Measurements from ENCODE around the gene OR8G5. TPM values are rescaled to one million over a fixed set of nuclear protein-coding genes. Genes with fewer than 3 reads are reported as not detected.

Gene OR8G5
- total RNA-seq, 1 experiment from 2014 or later = not detected

DNA sequence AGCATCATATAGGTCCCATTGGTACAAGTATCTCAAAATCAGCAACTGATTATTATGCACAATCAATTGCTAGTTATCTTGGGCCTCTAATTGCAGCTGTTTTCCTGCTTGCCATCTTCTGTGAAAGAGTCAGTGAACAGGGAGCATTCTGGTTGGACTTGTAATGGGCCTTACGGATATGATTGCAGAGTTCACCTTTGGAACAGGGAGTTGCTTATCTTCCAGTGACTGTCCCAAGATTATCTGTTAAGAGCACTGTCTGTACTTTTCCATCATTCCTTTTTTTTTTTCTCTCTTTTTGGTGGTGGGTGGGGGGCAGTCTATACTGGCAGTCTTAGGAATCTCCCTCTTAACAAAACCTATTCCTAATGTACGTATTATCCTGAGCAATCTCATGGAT is 17.8 kb downstream of the OR8G5 start:
- no peak for DNase-seq
- Mint-ChIP-seq H3K36me3 (ENCODE audit: insufficient read depth, unreplicated experiment) (no peaks in the 10 kb centered on the region), H3K4me3 (ENCODE audit: low read depth, unreplicated experiment) (no peak overlapping the region), H3K27me3 (ENCODE audit: unreplicated experiment) (no peaks in the 10 kb centered on the region), H3K9me3 (ENCODE audit: low read depth, unreplicated experiment) (peaks cover 3% of the 10 kb centered on the region), H3K27ac (ENCODE audit: unreplicated experiment) (no peak overlapping the region), H3K4me1 (ENCODE audit: low read depth, unreplicated experiment) (no peaks in the 10 kb centered on the region)
- CTCF ChIA-PET = no interaction called here
- TF ChIP-seq, protein P1, sequence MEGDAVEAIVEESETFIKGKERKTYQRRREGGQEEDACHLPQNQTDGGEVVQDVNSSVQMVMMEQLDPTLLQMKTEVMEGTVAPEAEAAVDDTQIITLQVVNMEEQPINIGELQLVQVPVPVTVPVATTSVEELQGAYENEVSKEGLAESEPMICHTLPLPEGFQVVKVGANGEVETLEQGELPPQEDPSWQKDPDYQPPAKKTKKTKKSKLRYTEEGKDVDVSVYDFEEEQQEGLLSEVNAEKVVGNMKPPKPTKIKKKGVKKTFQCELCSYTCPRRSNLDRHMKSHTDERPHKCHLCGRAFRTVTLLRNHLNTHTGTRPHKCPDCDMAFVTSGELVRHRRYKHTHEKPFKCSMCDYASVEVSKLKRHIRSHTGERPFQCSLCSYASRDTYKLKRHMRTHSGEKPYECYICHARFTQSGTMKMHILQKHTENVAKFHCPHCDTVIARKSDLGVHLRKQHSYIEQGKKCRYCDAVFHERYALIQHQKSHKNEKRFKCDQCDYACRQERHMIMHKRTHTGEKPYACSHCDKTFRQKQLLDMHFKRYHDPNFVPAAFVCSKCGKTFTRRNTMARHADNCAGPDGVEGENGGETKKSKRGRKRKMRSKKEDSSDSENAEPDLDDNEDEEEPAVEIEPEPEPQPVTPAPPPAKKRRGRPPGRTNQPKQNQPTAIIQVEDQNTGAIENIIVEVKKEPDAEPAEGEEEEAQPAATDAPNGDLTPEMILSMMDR (IDR thresholded peaks at IDR 0.05; ENCODE audit: unreplicated experiment) = no peak
- intact Hi-C loops (cut with micrococcal nuclease; ENCODE audit: unreplicated experiment) = no loop called here
- BruUV-seq (replicated peaks) = no TSS peak

DNA sequence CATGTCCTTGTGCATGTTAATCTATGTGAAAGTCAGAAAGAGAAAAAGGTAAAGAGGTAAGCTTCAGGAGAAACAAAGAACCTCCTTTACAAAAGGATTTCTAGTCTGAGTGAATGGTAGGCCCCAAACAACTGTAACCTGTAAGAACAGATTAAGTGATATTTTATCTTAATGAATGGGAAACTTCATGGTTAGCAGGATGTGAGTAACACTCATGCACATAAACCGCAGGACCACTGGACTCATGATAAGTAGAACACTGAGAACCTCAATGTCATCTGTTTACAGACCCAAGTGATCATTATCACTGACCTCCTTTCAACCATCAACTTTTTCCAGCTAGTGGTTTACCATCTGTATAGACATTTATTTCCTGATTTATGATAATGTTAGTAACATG is 19.9 kb downstream of the OR8G5 start:
- H3K4me3 Mint-ChIP-seq (ENCODE audit: low read depth, unreplicated experiment) = no peak overlapping the region
- CTCF ChIA-PET = no interaction called here
- no peak for DNase-seq

DNA sequence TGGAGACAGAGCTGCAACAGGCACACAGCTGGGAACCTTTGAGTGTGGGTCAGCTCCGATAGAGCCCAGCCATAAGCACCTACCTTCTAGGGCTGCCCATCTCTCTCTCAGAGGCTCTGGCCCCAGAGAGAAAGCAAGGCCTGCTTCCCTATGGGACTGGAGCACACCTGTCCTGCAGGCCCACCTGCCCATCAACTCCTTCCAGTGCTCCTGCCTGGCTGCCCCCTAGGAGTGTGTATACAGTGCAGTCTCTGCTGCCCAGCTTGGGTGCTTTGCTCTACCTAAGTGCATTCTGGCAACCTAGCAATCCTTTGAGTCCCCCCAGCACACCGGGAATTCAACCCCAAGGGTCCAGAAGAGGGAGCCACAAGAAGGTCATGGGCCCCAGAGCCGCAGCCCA is 21.0 kb downstream of the OR8G5 start:
- H3K36me3 Mint-ChIP-seq (ENCODE audit: insufficient read depth, unreplicated experiment) = no peaks in the 10 kb centered on the region
- CTCF ChIA-PET = no interaction called here
- intact Hi-C loops (cut with micrococcal nuclease; ENCODE audit: unreplicated experiment) = no loop called here
- H3K4me3 Mint-ChIP-seq (ENCODE audit: low read depth, unreplicated experiment) = no peak overlapping the region
- no peaks in the 10 kb centered on the region for H3K27me3 Mint-ChIP-seq (ENCODE audit: unreplicated experiment)
- TF ChIP-seq, protein P1 (IDR thresholded peaks at IDR 0.05; ENCODE audit: unreplicated experiment) = no peak
- BruUV-seq (replicated peaks) = no TSS peak
- no peak overlapping the region for H3K27ac Mint-ChIP-seq (ENCODE audit: unreplicated experiment)
- H3K4me1 Mint-ChIP-seq (ENCODE audit: low read depth, unreplicated experiment) = no peaks in the 10 kb centered on the region
- H3K9me3 Mint-ChIP-seq (ENCODE audit: low read depth, unreplicated experiment) = peaks cover 8% of the 10 kb centered on the region
- no peak for DNase-seq

More for the DNA sequence above, 19.9 kb downstream of the OR8G5 start:
- intact Hi-C loops (cut with micrococcal nuclease; ENCODE audit: unreplicated experiment) = no loop called here
- Mint-ChIP-seq H3K36me3 (ENCODE audit: insufficient read depth, unreplicated experiment) (no peaks in the 10 kb centered on the region), H3K27ac (ENCODE audit: unreplicated experiment) (no peak overlapping the region), H3K4me1 (ENCODE audit: low read depth, unreplicated experiment) (no peaks in the 10 kb centered on the region), H3K27me3 (ENCODE audit: unreplicated experiment) (no peaks in the 10 kb centered on the region), H3K9me3 (ENCODE audit: low read depth, unreplicated experiment) (peaks cover 8% of the 10 kb centered on the region)
- no TSS peak for BruUV-seq (replicated peaks)
- TF ChIP-seq, protein P1 (IDR thresholded peaks at IDR 0.05; ENCODE audit: unreplicated experiment) = no peak

GRCh38 chr11:124277804-124278203 is 21.6 kb downstream of the OR8G5 start:
- no peaks in the 10 kb centered on the region for H3K36me3 Mint-ChIP-seq (ENCODE audit: insufficient read depth, unreplicated experiment)
- BruUV-seq (replicated peaks) = no TSS peak
- TF ChIP-seq, protein P1 (IDR thresholded peaks at IDR 0.05; ENCODE audit: unreplicated experiment) = no peak
- H3K9me3 Mint-ChIP-seq (ENCODE audit: low read depth, unreplicated experiment) = peaks cover 8% of the 10 kb centered on the region
- H3K4me1 Mint-ChIP-seq (ENCODE audit: low read depth, unreplicated experiment) = no peaks in the 10 kb centered on the region
- CTCF ChIA-PET = no interaction called here
- DNase-seq = no peak
- H3K4me3 Mint-ChIP-seq (ENCODE audit: low read depth, unreplicated experiment) = no peak overlapping the region
- no peak overlapping the region for H3K27ac Mint-ChIP-seq (ENCODE audit: unreplicated experiment)
- intact Hi-C loops (cut with micrococcal nuclease; ENCODE audit: unreplicated experiment) = no loop called here
- H3K27me3 Mint-ChIP-seq (ENCODE audit: unreplicated experiment) = no peaks in the 10 kb centered on the region
